Measurements from ENCODE around the gene CDH4.

Gene CDH4

GRCh38 chr20:61508301-61509096 lies 256.4 kb downstream of the CDH4 start:
- H3K4me3 ChIP-seq (ENCODE audit: low read length) = no peak overlapping the region
- TF ChIP-seq CTCF (conservative IDR thresholded peaks at IDR 0.05; ENCODE audit: low read depth, low read length) = no peak
- DNase-seq (ENCODE audit: low read depth) = no peak

- no peak for TF ChIP-seq CTCF (conservative IDR thresholded peaks at IDR 0.05; ENCODE audit: low read depth, low read length)
- no peak for DNase-seq (ENCODE audit: low read depth)
- no peak overlapping the region for H3K4me3 ChIP-seq (ENCODE audit: low read length)
Measured at GRCh38 chr20:61510778-61511330, 258.8 kb downstream of the CDH4 start.

- no peak overlapping the region for H3K4me3 ChIP-seq (ENCODE audit: low read length)
- no peak for DNase-seq (ENCODE audit: low read depth)
- no peak for TF ChIP-seq CTCF (conservative IDR thresholded peaks at IDR 0.05; ENCODE audit: low read depth, low read length)
Measured at GRCh38 chr20:61512475-61512874, 260.4 kb downstream of the CDH4 start.

- H3K4me3 ChIP-seq (ENCODE audit: low read length) = no peak overlapping the region
- DNase-seq (ENCODE audit: low read depth) = no peak
- no peak for TF ChIP-seq CTCF (conservative IDR thresholded peaks at IDR 0.05; ENCODE audit: low read depth, low read length)
Measured at GRCh38 chr20:61513124-61514017, 261.3 kb downstream of the CDH4 start.

GRCh38 chr20:61514018-61514365 lies 261.9 kb downstream of the CDH4 start:
- no peak overlapping the region for H3K4me3 ChIP-seq (ENCODE audit: low read length)
- no peak for DNase-seq (ENCODE audit: low read depth)
- TF ChIP-seq CTCF (conservative IDR thresholded peaks at IDR 0.05; ENCODE audit: low read depth, low read length) = no peak

- DNase-seq (ENCODE audit: low read depth) = no peak
- H3K4me3 ChIP-seq (ENCODE audit: low read length) = no peak overlapping the region
- no peak for TF ChIP-seq CTCF (conservative IDR thresholded peaks at IDR 0.05; ENCODE audit: low read depth, low read length)
Measured at GRCh38 chr20:61514396-61514795, 262.3 kb downstream of the CDH4 start.
